Thyroid gland (tissue), 4 donors: ENCODE results near the gene SNRNP27.

Experiments
- CTCF ChIP-seq, 6 experiments: fragments of 200-600 bp in 3 of 6; fragments of 450-650 bp in 3 of 6; sonication (generic) in 3 of 6; IDR thresholded peaks; one replicate each; pipeline ENCODE4 v1.5.1; 2016 to 2019; ENCODE audit warnings: antibody characterized with exemption in 6 of 6, mild to moderate bottlenecking in 2 of 6, inconsistent platforms in 1 of 6, moderate library complexity in 1 of 6
- POLR2A ChIP-seq, 2 donors: fragments of 450-650 bp; IDR thresholded peaks; one replicate each; pipeline ENCODE4 v1.6.1; 2017; ENCODE audit warnings: antibody characterized with exemption in 2 of 2, mild to moderate bottlenecking in 2 of 2, moderate library complexity in 1 of 2

DNA sequence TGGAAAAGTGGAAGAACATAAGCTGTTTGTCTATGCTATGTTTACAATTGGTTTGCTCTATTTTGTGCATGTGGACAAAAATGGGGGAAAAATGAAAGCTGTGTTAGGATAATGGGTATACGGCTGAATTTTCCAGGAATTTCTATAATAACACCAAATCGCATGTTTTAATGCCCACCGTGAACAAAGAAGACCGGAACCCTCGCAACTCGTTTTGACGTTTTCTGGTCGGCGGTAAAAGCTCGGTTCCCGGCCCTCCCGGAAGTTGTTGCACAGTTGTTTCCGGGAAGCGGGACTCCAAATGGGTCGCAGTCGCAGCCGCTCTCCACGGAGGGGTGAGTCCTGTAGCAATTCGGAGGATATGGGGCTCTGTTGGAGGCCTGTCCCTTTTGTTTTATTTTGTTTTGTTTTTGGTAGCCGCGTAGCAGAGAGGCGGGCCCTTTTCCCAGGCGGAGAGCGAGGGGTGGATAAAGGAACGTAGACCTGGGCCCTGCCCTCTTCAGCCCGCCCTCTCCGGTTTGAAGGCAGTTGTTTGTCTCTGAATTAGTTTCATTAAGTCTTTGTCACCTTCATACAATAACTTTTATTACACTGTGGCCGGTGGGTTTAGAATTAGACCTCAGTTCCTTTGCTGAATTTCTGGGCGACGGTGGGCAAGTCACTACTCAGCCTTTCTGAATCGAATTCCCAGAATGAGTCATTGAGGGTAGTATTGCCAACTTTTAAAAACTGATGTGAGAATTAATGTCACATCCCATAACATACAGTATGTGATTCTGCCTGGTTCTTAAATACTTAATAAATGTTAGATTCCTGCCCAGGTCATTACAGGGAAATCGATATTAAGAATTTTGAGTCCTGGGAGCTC is at the start of gene SNRNP27:
- TF ChIP-seq CTCF (IDR thresholded peaks at IDR 0.05) (peak in 1 of 6 experiments; percentile 10), POLR2A (IDR thresholded peaks at IDR 0.05) (peak in 1 of 2 donors; percentile 45)
